Lower leg skin (tissue), 3 donors: Measurements from ENCODE around the gene KRT72.

ENCODE experiments used
- CTCF ChIP-seq, 3 donors: fragments of 450-650 bp; IDR thresholded peaks; one replicate each; pipeline ENCODE4 v1.5.1; 2016; ENCODE audit warnings: antibody characterized with exemption in 3 of 3, mild to moderate bottlenecking in 3 of 3, moderate library complexity in 2 of 3
- POLR2A ChIP-seq, 2 donors: fragments of 450-650 bp; IDR thresholded peaks; one replicate each; pipeline ENCODE4 v1.6.1; 2016 to 2017; ENCODE audit warnings: antibody characterized with exemption in 2 of 2, mild to moderate bottlenecking in 1 of 2, moderate library complexity in 1 of 2

- TF ChIP-seq POLR2A (IDR thresholded peaks at IDR 0.05) (no peak), CTCF (IDR thresholded peaks at IDR 0.05) (no peak)
Measured at GRCh38 chr12:52566847-52567291, 34.4 kb downstream of the KRT72 start.
